GM23248 (cell line): ENCODE results near the gene BAHCC1.

Experiments used
- EZH2 ChIP-seq: fragments of 200-600 bp; sonication (generic); IDR thresholded peaks from 2 replicates; pipeline ENCODE4 v1.6.1; 2018; ENCODE audit warnings: antibody characterized with exemption, mild to moderate bottlenecking; ENCODE audit not compliant: insufficient read depth, poor library complexity, severe bottlenecking
- EZH2phosphoT487 ChIP-seq: fragments of 200-600 bp; sonication (generic); IDR thresholded peaks from 2 replicates; pipeline ENCODE4 v1.6.1; 2018; ENCODE audit warnings: antibody characterized with exemption, moderate library complexity, mild to moderate bottlenecking, low read depth; ENCODE audit not compliant: insufficient read depth

GRCh38 chr17:81442791-81443190 is 47.5 kb downstream of the BAHCC1 start:
- TF ChIP-seq EZH2 (no peak), EZH2phosphoT487 (no peak)
